RWPE2 (cell line): Measurements from ENCODE around the gene ZFAND3.

ENCODE experiments used
- ATAC-seq: fragments of 200-7000 bp; cut with Tn5 transposase; 3 replicates; pipeline ENCODE4 v1.9.1; 2021; ENCODE audit warnings: low read depth
- DNase-seq: peaks from one replicate; pipeline ENCODE4 v3.0.0-alpha.2; 2020; ENCODE audit warnings: low spot score
- H3K27ac ChIP-seq: fragments of 450-650 bp; 2 replicates; pipeline ENCODE4 v1.5.1; 2017; ENCODE audit warnings: mild to moderate bottlenecking; ENCODE audit not compliant: poor library complexity, severe bottlenecking
- H3K27me3 ChIP-seq: fragments of 250-450 bp; sonication (Bioruptor Pico); 2 replicates; pipeline ENCODE4 v1.5.1; 2021; ENCODE audit warnings: mild to moderate bottlenecking, moderate library complexity; ENCODE audit not compliant: insufficient read depth, poor library complexity, severe bottlenecking
- H3K36me3 ChIP-seq: fragments of 250-450 bp; sonication (Bioruptor Pico); 2 replicates; pipeline ENCODE4 v1.5.1; 2020; ENCODE audit warnings: low read depth, mild to moderate bottlenecking, moderate library complexity
- H3K4me1 ChIP-seq: fragments of 250-450 bp; sonication (Bioruptor Pico); 2 replicates; pipeline ENCODE4 v1.5.1; 2021; ENCODE audit warnings: mild to moderate bottlenecking, moderate library complexity; ENCODE audit not compliant: insufficient read depth, poor library complexity, severe bottlenecking
- H3K4me3 ChIP-seq: fragments of 250-450 bp; sonication (Bioruptor Pico); 2 replicates; pipeline ENCODE4 v1.5.1; 2021; ENCODE audit warnings: mild to moderate bottlenecking, moderate library complexity; ENCODE audit not compliant: severe bottlenecking
- H3K9me3 ChIP-seq: fragments of 250-450 bp; sonication (Bioruptor Pico); 2 replicates; pipeline ENCODE4 v1.5.1; 2021; ENCODE audit warnings: mild to moderate bottlenecking, moderate library complexity; ENCODE audit not compliant: severe bottlenecking
- TF ChIP-seq, protein P1 (sequence below): fragments of 450-650 bp; IDR thresholded peaks from one replicate; pipeline ENCODE4 v1.5.1; 2017; ENCODE audit warnings: mild to moderate bottlenecking, moderate library complexity; ENCODE audit not compliant: poor library complexity, severe bottlenecking

ZFAND3 gene

DNA sequence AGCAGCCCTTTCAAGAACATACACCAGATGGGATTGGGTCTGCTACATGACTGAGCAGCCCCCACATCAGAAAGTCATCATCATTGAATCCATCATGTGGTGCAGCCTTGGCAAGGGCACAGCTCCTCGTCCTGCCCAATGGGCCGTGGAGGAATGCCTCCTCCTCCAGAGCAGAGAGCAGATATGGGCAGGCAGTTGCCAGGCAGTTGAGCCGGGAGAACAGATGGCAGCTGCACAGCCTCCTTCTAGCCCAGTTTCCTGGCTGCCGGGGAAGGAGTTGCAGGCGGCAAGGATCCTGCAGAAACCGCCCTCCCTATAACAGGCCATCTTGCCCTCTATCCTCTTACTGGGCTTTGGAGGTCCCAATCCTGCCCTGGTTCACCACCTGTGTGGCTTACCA is 11.9 kb upstream of the ZFAND3 start:
- H3K4me3 ChIP-seq: no peak overlapping the region
- no peak overlapping the region for H3K27ac ChIP-seq
- TF ChIP-seq, protein P1, sequence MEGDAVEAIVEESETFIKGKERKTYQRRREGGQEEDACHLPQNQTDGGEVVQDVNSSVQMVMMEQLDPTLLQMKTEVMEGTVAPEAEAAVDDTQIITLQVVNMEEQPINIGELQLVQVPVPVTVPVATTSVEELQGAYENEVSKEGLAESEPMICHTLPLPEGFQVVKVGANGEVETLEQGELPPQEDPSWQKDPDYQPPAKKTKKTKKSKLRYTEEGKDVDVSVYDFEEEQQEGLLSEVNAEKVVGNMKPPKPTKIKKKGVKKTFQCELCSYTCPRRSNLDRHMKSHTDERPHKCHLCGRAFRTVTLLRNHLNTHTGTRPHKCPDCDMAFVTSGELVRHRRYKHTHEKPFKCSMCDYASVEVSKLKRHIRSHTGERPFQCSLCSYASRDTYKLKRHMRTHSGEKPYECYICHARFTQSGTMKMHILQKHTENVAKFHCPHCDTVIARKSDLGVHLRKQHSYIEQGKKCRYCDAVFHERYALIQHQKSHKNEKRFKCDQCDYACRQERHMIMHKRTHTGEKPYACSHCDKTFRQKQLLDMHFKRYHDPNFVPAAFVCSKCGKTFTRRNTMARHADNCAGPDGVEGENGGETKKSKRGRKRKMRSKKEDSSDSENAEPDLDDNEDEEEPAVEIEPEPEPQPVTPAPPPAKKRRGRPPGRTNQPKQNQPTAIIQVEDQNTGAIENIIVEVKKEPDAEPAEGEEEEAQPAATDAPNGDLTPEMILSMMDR: no peak
- no peak for DNase-seq
- H3K9me3 ChIP-seq: no peaks in the 10 kb centered on the region
- H3K27me3 ChIP-seq: no peaks in the 10 kb centered on the region
- 0 out of 3 replicates have a peak, but pooled peaks have one; percentile 28 for ATAC-seq
- no peaks in the 10 kb centered on the region for H3K36me3 ChIP-seq
- peaks cover 16% of the 10 kb centered on the region for H3K4me1 ChIP-seq

GRCh38 chr6:37809197-37809543 is 10.4 kb upstream of the ZFAND3 start:
- H3K27ac ChIP-seq: no peak overlapping the region
- TF ChIP-seq, protein P1: no peak
- no peaks in the 10 kb centered on the region for H3K36me3 ChIP-seq
- H3K4me1 ChIP-seq: peaks cover 16% of the 10 kb centered on the region
- no peak overlapping the region for H3K4me3 ChIP-seq
- no peak for DNase-seq
- H3K27me3 ChIP-seq: no peaks in the 10 kb centered on the region
- ATAC-seq: no peak
- H3K9me3 ChIP-seq: no peaks in the 10 kb centered on the region

- ATAC-seq (no peak), DNase-seq (no peak)
- TF ChIP-seq, protein P1: no peak
- H3K9me3 ChIP-seq: no peaks in the 10 kb centered on the region
- no peaks in the 10 kb centered on the region for H3K27me3 ChIP-seq
- no peaks in the 10 kb centered on the region for H3K36me3 ChIP-seq
- no peak overlapping the region for H3K27ac ChIP-seq
- H3K4me1 ChIP-seq: peaks cover 15% of the 10 kb centered on the region
- no peak overlapping the region for H3K4me3 ChIP-seq
These were observed 6.7 kb upstream of the ZFAND3 start for GRCh38 chr6:37812841-37813240.

DNA sequence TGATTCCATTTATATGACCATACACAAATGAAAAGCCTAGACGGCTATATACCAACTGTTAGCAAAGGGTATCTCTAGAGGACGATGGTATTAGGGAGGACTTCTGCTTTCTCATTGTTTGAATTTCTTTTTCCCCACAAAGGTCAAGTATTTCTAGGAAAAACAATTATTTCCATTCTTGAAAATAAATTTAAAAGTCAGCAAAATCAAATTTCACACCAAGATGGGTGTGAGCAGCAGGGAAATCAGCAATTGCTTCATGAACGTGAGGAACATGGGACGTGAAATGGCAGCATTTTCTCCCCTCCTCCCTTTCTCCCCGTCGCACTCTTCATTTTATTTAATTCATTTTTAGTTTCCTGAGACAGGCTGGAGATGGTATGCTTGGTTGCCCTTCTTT is 5.2 kb upstream of the ZFAND3 start:
- H3K4me3 ChIP-seq: no peak overlapping the region

GRCh38 chr6:37816599-37817375 is 2.7 kb upstream of the ZFAND3 start:
- Histone ChIP-seq H3K4me3 (no peak overlapping the region), H3K36me3 (no peaks in the 10 kb centered on the region), H3K27ac (no peak overlapping the region), H3K4me1 (peaks cover 12% of the 10 kb centered on the region), H3K9me3 (no peaks in the 10 kb centered on the region), H3K27me3 (no peaks in the 10 kb centered on the region)
- no peak for ATAC-seq
- DNase-seq: no peak
- TF ChIP-seq, protein P1: no peak

More for the DNA sequence above, 5.2 kb upstream of the ZFAND3 start:
- TF ChIP-seq, protein P1: no peak
- peaks cover 4% of the 10 kb centered on the region for H3K4me1 ChIP-seq
- H3K27ac ChIP-seq: no peak overlapping the region
- ATAC-seq (no peak), DNase-seq (no peak)
- no peaks in the 10 kb centered on the region for H3K9me3 ChIP-seq
- no peaks in the 10 kb centered on the region for H3K27me3 ChIP-seq
- no peaks in the 10 kb centered on the region for H3K36me3 ChIP-seq
